ENCODE data around the gene CSTA.

The CSTA gene

DNA sequence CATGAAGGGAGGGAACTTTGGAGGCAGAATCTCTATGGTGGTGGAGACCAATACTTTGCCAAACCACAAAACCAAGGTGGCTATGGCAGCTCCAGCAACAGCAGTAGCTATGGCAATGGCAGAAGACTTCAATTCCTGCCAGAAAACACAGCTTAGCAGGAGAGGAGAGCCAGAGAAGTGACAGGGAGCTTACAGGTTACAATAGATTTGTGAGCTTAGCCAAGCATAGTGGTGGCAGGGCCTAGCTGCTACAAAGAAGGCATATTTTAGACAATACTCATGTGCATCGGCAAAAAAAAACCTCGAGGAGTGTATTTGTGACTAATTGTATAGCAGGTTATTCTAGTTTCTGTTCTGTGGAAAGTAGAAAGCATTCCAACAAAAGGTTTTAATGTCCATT, 6.4 kb upstream of the CSTA start:
- TF ChIP-seq, protein P1, sequence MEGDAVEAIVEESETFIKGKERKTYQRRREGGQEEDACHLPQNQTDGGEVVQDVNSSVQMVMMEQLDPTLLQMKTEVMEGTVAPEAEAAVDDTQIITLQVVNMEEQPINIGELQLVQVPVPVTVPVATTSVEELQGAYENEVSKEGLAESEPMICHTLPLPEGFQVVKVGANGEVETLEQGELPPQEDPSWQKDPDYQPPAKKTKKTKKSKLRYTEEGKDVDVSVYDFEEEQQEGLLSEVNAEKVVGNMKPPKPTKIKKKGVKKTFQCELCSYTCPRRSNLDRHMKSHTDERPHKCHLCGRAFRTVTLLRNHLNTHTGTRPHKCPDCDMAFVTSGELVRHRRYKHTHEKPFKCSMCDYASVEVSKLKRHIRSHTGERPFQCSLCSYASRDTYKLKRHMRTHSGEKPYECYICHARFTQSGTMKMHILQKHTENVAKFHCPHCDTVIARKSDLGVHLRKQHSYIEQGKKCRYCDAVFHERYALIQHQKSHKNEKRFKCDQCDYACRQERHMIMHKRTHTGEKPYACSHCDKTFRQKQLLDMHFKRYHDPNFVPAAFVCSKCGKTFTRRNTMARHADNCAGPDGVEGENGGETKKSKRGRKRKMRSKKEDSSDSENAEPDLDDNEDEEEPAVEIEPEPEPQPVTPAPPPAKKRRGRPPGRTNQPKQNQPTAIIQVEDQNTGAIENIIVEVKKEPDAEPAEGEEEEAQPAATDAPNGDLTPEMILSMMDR (IDR thresholded peaks at IDR 0.05; ENCODE audit: borderline replicate concordance, insufficient read depth, low read depth, low read length): no peak
- H3K4me3 ChIP-seq (ENCODE audit: low read depth, low read length): no peak overlapping the region

DNA sequence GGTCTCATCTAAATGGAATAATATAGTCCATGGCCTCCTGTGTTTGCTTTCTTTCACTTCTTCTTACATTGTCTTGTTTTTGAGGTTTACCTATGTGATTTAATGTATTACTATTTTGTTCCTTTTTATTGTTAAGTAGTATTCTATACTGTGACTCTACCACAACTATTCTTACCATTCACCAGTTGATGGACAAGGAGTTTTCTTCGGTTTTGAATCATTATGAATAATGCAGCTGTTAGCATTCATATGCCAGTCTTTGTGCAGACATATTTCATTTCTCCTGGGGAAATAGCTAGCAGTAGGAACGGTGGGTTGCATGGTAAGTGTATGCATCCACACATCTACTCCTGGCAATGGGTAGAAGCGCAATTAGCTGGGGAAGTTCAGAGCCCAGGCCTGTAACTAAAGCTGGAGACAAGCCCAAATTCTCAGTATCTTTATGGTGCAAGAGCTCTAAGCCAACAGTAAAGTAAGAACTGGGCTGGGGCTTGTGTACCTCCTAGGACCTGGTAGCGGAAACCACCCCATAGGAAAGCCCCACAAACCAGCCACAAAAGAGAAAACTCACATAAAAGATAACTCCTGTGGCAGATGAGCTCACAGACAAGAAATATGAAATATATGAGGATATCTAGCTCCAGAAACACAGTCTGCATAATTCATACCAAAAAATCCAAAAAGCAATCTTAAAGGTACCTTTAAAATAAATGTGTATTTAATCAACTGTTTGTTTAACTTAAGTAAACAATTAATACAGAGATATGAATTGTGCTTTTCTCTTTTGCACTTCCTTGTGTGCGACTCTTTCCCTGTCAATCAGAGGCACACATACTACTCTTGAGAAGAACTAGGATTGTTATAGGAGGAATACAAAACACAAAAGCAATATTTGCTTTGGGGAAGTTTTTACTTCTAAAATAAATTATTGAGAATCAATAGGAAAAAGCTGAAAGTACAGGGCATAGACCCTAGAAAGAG, 2.7 kb upstream of the CSTA start:
- H3K4me3 ChIP-seq (ENCODE audit: low read depth, low read length): no peak overlapping the region
- TF ChIP-seq, protein P1 (IDR thresholded peaks at IDR 0.05; ENCODE audit: borderline replicate concordance, insufficient read depth, low read depth, low read length): no peak

DNA sequence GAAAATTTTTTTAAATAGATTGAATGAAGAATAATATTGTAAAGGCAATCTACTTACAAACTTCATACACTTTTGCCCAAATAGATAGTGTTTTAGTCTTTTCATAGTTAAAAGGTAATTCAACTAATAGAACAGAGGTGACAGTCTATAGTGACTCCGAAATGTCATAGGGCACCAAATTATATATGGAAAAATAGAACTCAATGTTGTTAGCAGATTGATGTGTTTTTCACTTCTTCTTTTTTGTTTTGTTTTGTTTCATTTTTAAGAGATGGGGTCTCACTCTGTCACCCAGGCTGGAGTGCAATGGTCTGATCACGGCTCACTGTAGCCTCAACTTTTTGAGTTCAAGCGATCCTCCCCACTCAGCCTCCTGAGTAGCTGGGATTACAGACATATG, 721 bp downstream of the CSTA start:
- H3K4me3 ChIP-seq (ENCODE audit: low read depth, low read length): no peak overlapping the region
- TF ChIP-seq, protein P1 (IDR thresholded peaks at IDR 0.05; ENCODE audit: borderline replicate concordance, insufficient read depth, low read depth, low read length): no peak

DNA sequence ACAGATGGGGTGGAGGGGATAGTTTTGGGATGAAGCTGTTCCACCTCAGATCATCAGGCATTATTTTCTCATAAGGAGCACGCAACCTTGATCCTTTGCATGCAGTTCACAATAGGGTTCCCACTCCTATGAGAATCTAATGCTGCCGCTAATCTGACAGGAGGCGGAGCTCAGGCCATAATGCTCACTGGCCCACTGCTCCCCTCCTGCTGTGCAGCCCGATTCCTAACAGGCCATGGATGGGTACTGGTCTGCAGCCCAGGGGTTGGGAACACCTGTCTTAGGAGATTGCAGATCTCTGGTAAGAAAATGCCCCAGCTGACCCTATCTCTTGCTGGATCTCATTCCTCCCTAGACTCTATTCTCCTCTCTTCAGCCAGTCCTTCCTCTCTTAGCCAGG, 6.8 kb downstream of the CSTA start:
- H3K4me3 ChIP-seq (ENCODE audit: low read depth, low read length): no peak overlapping the region
- TF ChIP-seq, protein P1 (IDR thresholded peaks at IDR 0.05; ENCODE audit: borderline replicate concordance, insufficient read depth, low read depth, low read length): no peak

DNA sequence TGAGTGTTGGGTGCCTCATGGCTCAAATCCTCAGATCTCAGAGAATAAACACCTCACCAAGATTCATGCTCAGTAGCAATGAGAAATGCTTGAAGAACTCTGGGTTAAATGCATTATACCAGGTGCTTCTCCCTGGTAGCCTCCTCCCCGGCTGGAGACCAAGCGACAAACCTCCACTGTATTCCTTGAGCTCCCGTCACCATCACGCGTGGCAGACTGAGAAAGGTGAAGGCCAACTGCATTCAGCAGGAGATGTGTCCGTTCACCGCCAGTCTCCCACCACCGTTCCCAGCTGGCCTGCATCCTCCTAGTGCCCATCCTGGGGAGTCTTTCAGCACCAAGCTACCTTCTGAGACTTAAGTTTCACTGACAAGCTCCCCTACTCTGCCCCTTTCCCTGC, 7.5 kb downstream of the CSTA start:
- H3K4me3 ChIP-seq (ENCODE audit: low read depth, low read length): no peak overlapping the region
- TF ChIP-seq, protein P1 (IDR thresholded peaks at IDR 0.05; ENCODE audit: borderline replicate concordance, insufficient read depth, low read depth, low read length): no peak

DNA sequence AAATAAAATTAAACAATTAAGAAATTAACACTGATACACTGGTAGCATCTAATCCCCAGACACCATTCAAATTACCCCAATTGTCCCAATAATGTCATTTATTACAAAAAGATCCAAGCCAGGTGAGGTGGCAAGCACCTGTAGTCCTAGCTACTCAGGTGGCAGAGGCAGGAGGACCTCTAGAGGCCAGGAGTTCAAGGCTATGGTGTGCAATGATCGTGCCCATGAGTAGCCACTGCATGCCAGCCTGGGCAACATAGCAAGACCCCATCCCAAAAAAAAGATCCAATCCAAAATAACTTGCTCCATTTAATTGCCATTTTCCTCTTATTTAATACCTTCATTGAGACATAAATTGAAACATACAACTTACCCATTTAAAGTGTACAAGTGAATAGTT, 17.8 kb downstream of the CSTA start:
- TF ChIP-seq, protein P1 (IDR thresholded peaks at IDR 0.05; ENCODE audit: borderline replicate concordance, insufficient read depth, low read depth, low read length): no peak
- H3K4me3 ChIP-seq (ENCODE audit: low read depth, low read length): no peak overlapping the region

DNA sequence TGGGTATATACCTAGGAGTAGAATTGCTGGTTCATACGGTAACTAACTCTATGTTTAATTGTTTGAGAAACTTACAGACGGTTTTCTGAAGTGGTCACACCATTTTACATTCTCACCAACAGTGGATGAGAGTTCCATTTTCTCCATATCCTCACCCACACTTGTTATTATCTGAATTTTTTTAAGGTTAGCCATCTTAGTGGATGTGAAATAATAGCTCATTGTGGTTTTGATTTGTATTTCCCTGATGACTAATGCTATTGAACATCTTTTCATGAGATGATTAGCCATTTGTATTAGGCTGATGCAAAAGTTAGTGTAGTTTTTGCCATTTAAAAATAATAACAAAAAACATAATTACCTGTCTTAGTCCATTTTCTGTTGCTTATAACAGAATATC, 18.6 kb downstream of the CSTA start:
- no peak overlapping the region for H3K4me3 ChIP-seq (ENCODE audit: low read depth, low read length)
- TF ChIP-seq, protein P1 (IDR thresholded peaks at IDR 0.05; ENCODE audit: borderline replicate concordance, insufficient read depth, low read depth, low read length): no peak
